Mucosa of stomach (tissue), 1 donor: Measurements from ENCODE around the gene ITFG2.
"Not testable (repeated sequence)": the region's sequence is repeated elsewhere in the genome, so short reads cannot be mapped to it uniquely, and the experiment has no call there.

Experiments used
- H3K27me3 ChIP-seq: one replicate; pipeline ENCODE4 v1.7.0; 2013; ENCODE audit warnings: mild to moderate bottlenecking, low read length; ENCODE audit not compliant: control insufficient read depth, insufficient read depth
- H3K36me3 ChIP-seq: one replicate; pipeline ENCODE4 v1.7.0; 2013; ENCODE audit warnings: low read length; ENCODE audit not compliant: control insufficient read depth, insufficient read depth
- H3K4me1 ChIP-seq: one replicate; pipeline ENCODE4 v1.7.0; 2013; ENCODE audit warnings: mild to moderate bottlenecking, low read length; ENCODE audit not compliant: control insufficient read depth, insufficient read depth
- H3K4me3 ChIP-seq: one replicate; pipeline ENCODE4 v1.7.0; 2013; ENCODE audit warnings: low read length
- H3K9ac ChIP-seq: one replicate; pipeline ENCODE4 v1.7.0; 2013; ENCODE audit warnings: mild to moderate bottlenecking, low read length, moderate library complexity
- H3K9me3 ChIP-seq: one replicate; pipeline ENCODE4 v1.7.0; 2013; ENCODE audit warnings: mild to moderate bottlenecking, low read length, moderate library complexity; ENCODE audit not compliant: control insufficient read depth
- donor health status: Pancreatic carcinoma.

The ITFG2 gene

DNA sequence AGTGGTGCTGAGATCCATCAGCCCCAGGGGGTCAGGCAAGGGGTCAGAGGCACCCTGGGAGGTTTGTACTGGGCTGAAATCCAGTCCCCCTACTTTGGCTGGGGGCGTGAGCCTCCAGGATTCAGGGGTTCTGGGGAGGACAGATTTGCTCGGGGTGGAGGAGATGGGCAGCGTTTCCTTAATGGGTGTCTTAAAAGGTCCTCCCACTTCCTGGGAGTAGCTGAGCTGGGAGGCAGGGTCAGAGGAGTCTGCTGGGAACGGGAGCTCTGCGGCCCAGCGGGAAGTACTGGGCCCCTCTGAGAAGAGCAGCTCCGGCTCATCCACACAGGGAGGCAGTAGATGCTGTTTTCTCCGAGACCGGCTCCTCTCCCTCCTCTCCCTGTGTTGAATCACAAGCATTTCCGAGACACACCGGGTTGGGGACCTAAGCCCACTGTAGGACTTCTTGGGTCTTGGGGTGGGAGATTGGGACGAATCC, 46.5 kb downstream of the ITFG2 start:
- H3K4me3 ChIP-seq: no peak overlapping the region
- H3K9me3 ChIP-seq: no peaks in the 10 kb centered on the region
- no peak overlapping the region for H3K9ac ChIP-seq
- H3K4me1 ChIP-seq: no peaks in the 10 kb centered on the region
- no peaks in the 10 kb centered on the region for H3K36me3 ChIP-seq
- H3K27me3 ChIP-seq: no peaks in the 10 kb centered on the region

DNA sequence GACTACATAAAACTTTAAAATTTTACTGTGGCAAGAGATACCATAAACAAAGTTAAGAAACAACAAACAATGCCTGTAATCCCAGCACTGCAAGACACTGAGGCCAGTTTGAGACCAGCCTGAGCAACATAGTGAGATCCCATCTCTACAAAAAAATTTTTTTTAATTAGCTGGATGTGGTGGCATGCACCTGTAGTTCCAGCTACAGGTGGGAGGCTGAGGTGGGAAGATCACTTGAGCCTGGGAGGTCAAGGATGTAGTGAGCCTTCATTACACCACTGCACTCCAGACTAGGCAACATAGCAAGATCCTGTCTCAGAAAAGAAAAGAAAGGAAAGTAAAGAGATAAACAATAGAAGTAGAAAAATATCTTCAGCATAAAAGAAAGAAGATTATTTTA, 47.7 kb downstream of the ITFG2 start:
- Histone ChIP-seq H3K4me1 (no peaks in the 10 kb centered on the region), H3K9me3 (no peaks in the 10 kb centered on the region), H3K27me3 (no peaks in the 10 kb centered on the region), H3K36me3 (no peaks in the 10 kb centered on the region), H3K4me3 (no peak overlapping the region), H3K9ac (no peak overlapping the region)

DNA sequence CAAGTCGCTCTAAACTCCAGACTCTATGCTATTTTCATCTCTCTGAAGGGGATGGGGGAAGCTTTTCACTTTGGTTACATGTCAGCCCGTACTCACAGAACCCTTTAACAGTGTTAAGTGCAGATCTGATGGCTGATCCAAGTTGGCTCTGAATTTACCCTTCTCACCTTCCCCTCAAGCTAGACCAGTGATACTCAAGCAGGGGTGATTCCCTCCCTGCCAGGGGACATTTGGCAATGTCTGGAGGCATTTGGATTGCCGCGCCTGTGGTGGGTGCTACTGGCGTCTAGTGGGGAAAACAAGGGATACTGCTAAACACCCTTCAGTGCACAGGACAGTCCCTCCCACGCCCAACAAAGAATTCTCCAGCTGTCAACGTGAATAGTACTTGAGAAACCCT, 50.4 kb downstream of the ITFG2 start:
- Histone ChIP-seq H3K4me1 (no peaks in the 10 kb centered on the region), H3K9me3 (no peaks in the 10 kb centered on the region), H3K9ac (no peak overlapping the region), H3K27me3 (no peaks in the 10 kb centered on the region), H3K4me3 (no peak overlapping the region), H3K36me3 (no peaks in the 10 kb centered on the region)

DNA sequence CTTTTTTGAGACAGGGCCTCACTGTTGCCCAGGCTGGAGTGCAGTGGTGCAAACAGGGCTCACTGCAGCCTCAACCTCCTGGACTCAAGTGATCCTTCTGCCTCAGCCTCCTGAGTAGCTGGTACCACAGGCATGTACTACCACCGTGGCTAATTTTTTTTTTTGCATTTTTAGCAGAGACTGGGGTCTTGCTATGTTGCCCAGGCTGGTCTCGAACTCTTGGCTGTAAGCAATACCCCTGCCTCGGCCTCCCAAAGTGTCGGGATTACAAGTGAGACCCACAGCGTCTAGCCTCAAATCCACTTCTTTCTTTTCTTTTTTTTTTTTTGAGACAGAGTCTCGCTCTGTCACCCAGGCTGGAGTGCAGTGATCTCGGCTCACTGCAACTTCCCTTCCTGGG, 50.9 kb downstream of the ITFG2 start:
- not testable (repeated sequence) for H3K4me3 ChIP-seq, H3K9me3 ChIP-seq, H3K27me3 ChIP-seq, H3K36me3 ChIP-seq, H3K4me1 ChIP-seq, H3K9ac ChIP-seq

DNA sequence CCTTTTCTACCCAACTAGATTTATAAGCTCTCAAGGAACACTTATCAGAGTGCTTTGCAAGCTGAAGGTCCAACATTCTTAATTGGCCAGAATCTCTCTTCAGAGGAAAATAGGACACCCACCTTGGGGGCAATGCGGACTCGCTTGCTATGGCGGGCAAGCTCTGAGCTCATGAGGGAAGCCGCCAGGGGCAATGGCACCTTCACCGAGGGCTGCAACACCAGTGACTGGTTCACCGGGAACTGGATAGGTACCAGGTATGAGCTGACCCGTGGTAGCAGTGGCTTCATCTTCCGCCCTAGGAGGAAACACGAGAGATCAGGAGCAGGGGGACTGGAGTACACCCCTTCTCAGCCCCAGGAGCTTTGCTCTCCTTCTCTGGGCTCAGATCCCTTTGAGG, 51.7 kb downstream of the ITFG2 start:
- H3K27me3 ChIP-seq: no peaks in the 10 kb centered on the region
- no peaks in the 10 kb centered on the region for H3K4me1 ChIP-seq
- no peaks in the 10 kb centered on the region for H3K9me3 ChIP-seq
- no peak overlapping the region for H3K9ac ChIP-seq
- H3K4me3 ChIP-seq: no peak overlapping the region
- no peaks in the 10 kb centered on the region for H3K36me3 ChIP-seq

DNA sequence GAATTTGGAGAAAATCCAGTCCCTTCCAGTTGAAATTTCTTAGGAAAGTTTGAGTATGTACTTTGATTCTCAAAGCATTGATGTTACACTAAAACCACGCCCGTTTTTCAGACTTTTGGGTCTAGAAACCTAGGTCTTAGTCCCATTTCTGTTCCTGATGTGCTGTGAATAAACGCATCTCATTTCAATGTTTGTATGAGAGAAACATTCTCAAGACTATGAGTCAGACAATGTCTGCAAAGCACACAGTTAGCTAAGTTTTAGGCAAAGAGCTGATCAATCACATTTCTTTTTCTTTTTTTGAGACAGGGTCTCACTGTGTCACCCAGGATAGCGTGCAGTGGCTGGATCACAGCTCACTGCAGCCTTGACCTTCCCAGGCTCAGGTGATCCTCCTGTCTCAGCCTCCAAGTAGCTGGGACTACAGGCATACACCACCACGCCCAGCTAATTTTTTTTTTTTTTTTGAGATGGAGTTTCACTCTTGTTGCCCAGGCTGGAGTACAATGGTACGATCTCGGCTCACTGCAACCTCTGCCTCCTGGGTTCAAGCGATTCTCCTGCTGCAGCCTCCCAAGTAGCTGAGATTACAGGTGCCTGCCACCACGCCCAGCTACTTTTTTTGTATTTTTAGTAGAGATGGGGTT, 56.6 kb downstream of the ITFG2 start:
- H3K4me1 ChIP-seq, H3K27me3 ChIP-seq, H3K4me3 ChIP-seq, H3K9me3 ChIP-seq, H3K36me3 ChIP-seq, H3K9ac ChIP-seq: not testable (repeated sequence)
